Measurements from ENCODE around the gene CPS1. TPM values are rescaled to one million over a fixed set of nuclear protein-coding genes. Genes with fewer than 3 reads are reported as not detected.
A peak's percentile ranks its signal among the peaks of the same experiment; 100 is the strongest.

Gene CPS1
- total and polyA plus RNA-seq, 2 of the 8 experiments (the other 6 are each of a cell fraction or from before 2014, with no cell fraction given), result 7.9 to 15.7 TPM

DNA sequence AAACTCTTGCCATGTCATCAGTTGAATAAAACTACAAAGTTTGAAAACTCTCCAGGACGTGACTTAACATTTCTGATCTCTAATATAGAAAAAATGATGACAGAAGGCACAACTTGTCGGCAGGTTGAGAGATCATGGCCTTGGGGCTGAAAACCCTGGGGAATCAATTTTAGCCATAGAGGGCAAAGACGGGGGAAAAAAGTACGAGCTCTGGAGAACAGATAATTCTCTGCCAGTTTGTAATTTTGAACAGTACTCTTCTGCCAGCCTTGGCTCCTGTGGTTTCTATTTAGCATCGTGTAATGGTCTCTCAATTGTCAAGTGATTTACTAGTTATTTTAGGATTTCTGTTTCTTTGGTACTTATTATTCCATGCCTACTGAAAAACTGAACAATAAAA lies 25.3 kb upstream of the CPS1 start:
- no peaks in the 10 kb centered on the region for H3K23me2 ChIP-seq (ENCODE audit: low read depth, low read length)
- H2BK12ac ChIP-seq (ENCODE audit: low read depth, low read length), result no peak overlapping the region
- H2BK15ac ChIP-seq (ENCODE audit: low read length), result no peak overlapping the region
- H3K27me3 ChIP-seq (replicated peaks in 1 of 4; ENCODE audit: control insufficient read depth in 3 of 4, extremely low read depth in 1 of 4, insufficient read depth in 3 of 4, low read length in 3 of 4), result no peaks in the 10 kb centered on the region
- no peak overlapping the region for H3K23ac ChIP-seq (ENCODE audit: insufficient read length)
- FAIRE-seq (no peak), DNase-seq (ENCODE audit: low read depth in 1 of 2, low spot score in 2 of 2) (no peak)
- ChIA-PET CTCF (ENCODE audit: partially characterized antibody) (interaction anchor here (1.3 to 4.6 kb wide), 3 partner anchors 10 to 27 kb away, joined by 3 to 19 read pairs (median 4); no protein-coding TSS in a partner anchor), POLR2A (ENCODE audit: partially characterized antibody) (no interaction called here)
- H3K79me1 ChIP-seq (ENCODE audit: low read depth, low read length), result no peaks in the 10 kb centered on the region
- no peak overlapping the region for H3K56ac ChIP-seq (replicated peaks; ENCODE audit: insufficient read length, low read depth, low read length)
- H2BK20ac ChIP-seq (ENCODE audit: low read length), result no peak overlapping the region
- no peak overlapping the region for H3K4me2 ChIP-seq (ENCODE audit: insufficient read depth in 1 of 2, low read depth in 2 of 2, low read length in 2 of 2)
- H3K4me3 ChIP-seq (ENCODE audit: extremely low read depth in 1 of 4, insufficient read depth in 2 of 4, low read depth in 3 of 4, low read length in 4 of 4), result no peak overlapping the region
- no peak overlapping the region for H2BK5ac ChIP-seq (ENCODE audit: low read depth, low read length)
- no peaks in the 10 kb centered on the region for H3K79me2 ChIP-seq (ENCODE audit: control insufficient read depth in 1 of 2, insufficient read depth in 2 of 2, low read length in 2 of 2)
- no peak overlapping the region for H3K14ac ChIP-seq (ENCODE audit: insufficient read length)
- H3K27ac ChIP-seq (ENCODE audit: low read depth, low read length), result no peak overlapping the region
- H4K20me1 ChIP-seq (replicated peaks in 1 of 2; ENCODE audit: control insufficient read depth in 1 of 2, insufficient read depth in 2 of 2, low read length in 2 of 2), result no peaks in the 10 kb centered on the region
- whole genome bisulfite sequencing, 2 experiments (ENCODE audit: extremely low coverage in 1 of 2, insufficient coverage in 1 of 2, insufficient read length in 1 of 2, insufficient replicate concordance in 2 of 2, low coverage in 1 of 2, low lambda C conversion rate in 2 of 2, missing lambda C conversion rate in 1 of 2), result 88% methylated on average over 5 of the region's 5 CpGs; no CpG with 5 or more reads in 1 of the 2 experiments
- no peak overlapping the region for H4K5ac ChIP-seq (ENCODE audit: insufficient read length, low read depth, low read length)
- no peak overlapping the region for H2AFZ ChIP-seq (ENCODE audit: low read length)
- no peaks in the 10 kb centered on the region for H3K9me3 ChIP-seq (ENCODE audit: insufficient read depth in 2 of 2, low read depth in 1 of 2, low read length in 1 of 2)
- H3K36me3 ChIP-seq (ENCODE audit: control insufficient read depth in 2 of 4, insufficient read depth in 4 of 4, low read length in 3 of 4), result no peaks in the 10 kb centered on the region
- H4K8ac ChIP-seq (ENCODE audit: extremely low read depth, insufficient read depth, low read length), result no peak overlapping the region
- H4K91ac ChIP-seq (replicated peaks; ENCODE audit: insufficient read length, low read length), result no peak overlapping the region
- no peak overlapping the region for H3K4ac ChIP-seq (replicated peaks; ENCODE audit: insufficient read length, low read depth, low read length)
- H2BK120ac ChIP-seq (replicated peaks; ENCODE audit: low read depth, low read length), result no peak overlapping the region
- no peak overlapping the region for H2AK5ac ChIP-seq (ENCODE audit: low read depth, low read length)
- peaks cover 0 to 10% (median 4%) of the 10 kb centered on the region in 4 experiments; a peak in 4 of 7 replicates for H3K4me1 ChIP-seq (replicated peaks in 1 of 4; ENCODE audit: control insufficient read depth in 3 of 4, insufficient read depth in 4 of 4, low read length in 3 of 4)
- H3K9ac ChIP-seq (replicated peaks in 1 of 4; ENCODE audit: extremely low read depth in 1 of 4, low read depth in 3 of 4, low read length in 3 of 4), result peak overlapping the region in 1 of 4 experiments; percentile 34; a peak in 1 of 7 replicates
- H3K18ac ChIP-seq (ENCODE audit: extremely low read depth, low read length), result no peak overlapping the region
- TF ChIP-seq, protein P1, sequence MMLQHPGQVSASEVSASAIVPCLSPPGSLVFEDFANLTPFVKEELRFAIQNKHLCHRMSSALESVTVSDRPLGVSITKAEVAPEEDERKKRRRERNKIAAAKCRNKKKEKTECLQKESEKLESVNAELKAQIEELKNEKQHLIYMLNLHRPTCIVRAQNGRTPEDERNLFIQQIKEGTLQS (IDR thresholded peaks at IDR 0.05; ENCODE audit: insufficient read depth, low read depth, low read length), result no peak
- no peak for TF ChIP-seq GABPA (IDR thresholded peaks at IDR 0.05; ENCODE audit: borderline replicate concordance, insufficient read depth, low read length)
- no peak for TF ChIP-seq JUND (IDR thresholded peaks at IDR 0.05; ENCODE audit: low read length)
- no peak for TF ChIP-seq TBP (IDR thresholded peaks at IDR 0.05; ENCODE audit: low read depth, low read length)
- TF ChIP-seq TEAD4 (IDR thresholded peaks at IDR 0.05; ENCODE audit: low read depth, low read length), result no peak
- TF ChIP-seq EGR1 (IDR thresholded peaks at IDR 0.05; ENCODE audit: borderline replicate concordance, low read depth, low read length), result no peak
- TF ChIP-seq SP4 (IDR thresholded peaks at IDR 0.05; ENCODE audit: low read length), result no peak
- TF ChIP-seq RXRA (IDR thresholded peaks at IDR 0.05; ENCODE audit: insufficient read depth, low read depth, low read length), result no peak
